GM19467 (cell line): Measurements from ENCODE around the gene TPSD1.
"Not testable (repeated sequence)": the region's sequence is repeated elsewhere in the genome, so short reads cannot be mapped to it uniquely, and the experiment has no call there.

Source experiments
- ATAC-seq: cut with Tn5 transposase; IDR thresholded peaks from one replicate; pipeline ENCODE4 v1.9.1; 2021; ENCODE audit warnings: mild to moderate bottlenecking, moderate library complexity; ENCODE audit not compliant: unreplicated experiment

Gene TPSD1

GRCh38 chr16:1240436-1240835 lies 15.4 kb upstream of the TPSD1 start, which contains the start of gene TPSAB1:
Gene TPSAB1, plus strand, starts transcription at chr16:1240705. Its CDS starts 234 bp downstream, at chr16:1240939.
- ATAC-seq: not testable (repeated sequence)

DNA sequence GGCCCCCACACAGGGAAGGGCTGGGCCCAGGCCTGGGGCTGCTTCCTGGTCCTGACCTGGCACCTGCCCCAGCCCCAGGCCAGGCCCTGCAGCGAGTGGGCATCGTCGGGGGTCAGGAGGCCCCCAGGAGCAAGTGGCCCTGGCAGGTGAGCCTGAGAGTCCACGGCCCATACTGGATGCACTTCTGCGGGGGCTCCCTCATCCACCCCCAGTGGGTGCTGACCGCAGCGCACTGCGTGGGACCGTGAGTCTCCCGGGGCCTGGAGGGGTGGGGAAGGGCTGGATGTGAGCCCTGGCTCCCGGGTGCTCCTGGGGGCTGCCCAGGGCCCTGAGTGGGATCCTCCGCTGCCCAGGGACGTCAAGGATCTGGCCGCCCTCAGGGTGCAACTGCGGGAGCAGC lies 14.8 kb upstream of the TPSD1 start:
- not testable (repeated sequence) for ATAC-seq

- ATAC-seq: not testable (repeated sequence)
Observed at GRCh38 chr16:1243363-1243762, 12.5 kb upstream of the TPSD1 start.

DNA sequence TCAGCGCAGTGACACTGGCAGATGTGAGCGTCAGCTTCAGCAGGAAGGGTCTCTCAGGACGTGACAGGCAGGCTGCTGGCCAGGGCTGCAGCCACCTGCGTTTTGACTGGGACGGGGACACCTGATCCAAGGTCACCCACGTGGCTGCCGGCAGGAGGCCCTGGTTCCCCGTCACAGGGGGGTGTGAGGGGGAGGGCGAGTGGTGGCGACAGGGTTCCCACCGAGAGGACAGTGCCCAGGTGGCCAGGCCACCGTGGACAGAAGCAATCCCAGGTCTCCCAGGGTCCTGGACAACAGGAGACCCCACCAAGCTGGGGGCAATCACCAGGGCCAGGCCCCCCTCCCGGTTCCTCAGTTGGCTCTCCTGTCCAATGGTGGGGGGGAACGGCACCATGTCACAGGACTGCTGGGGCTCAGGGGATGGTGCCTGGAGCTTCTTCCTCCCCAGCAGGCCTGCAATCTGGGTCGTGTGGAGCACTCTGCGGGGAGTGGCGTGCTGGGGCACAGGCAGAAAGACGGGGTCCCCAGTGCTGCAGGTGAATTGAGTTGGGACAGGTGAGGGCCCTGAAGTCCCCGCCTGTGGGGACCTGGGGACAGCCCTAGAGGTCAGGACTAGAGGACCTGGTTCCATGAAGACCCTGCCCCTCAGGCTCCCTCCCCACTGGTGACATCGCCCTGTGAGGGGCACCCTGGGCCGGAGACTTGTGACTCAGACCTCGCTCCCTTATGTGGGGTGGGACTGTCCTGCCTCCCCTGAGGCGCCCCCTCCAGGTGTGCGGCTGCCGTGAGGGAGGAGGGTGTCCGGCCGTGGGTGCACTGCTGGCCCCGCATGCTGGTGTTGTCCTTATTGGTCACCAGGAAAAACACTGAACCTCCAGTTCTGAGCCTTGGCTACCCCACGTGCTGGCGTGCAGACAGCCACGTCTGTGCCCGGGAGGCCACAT lies 11.7 kb upstream of the TPSD1 start:
- ATAC-seq: not testable (repeated sequence)

DNA sequence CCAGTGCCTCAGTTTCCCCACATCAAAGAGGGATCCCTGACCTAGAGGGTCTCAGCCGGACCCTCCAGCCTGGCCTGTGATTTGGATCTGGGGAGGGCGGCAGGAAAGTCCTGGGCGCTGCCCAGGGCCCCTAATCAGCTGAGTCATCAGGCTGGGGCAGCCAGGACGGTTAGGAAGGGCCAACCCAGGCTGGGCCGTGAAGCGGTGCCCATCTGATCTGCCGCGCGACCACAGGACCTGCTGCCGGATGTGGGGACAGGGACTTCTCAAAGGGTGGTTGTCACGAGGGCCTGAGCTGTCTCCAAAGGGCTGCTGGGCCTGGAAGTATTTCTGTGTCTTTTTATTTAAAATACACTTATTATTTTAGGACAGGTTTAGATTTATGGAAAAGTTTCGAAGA lies 11.0 kb upstream of the TPSD1 start:
- ATAC-seq: no peak

- ATAC-seq: no peak
Observed at GRCh38 chr16:1245452-1246020, 10.3 kb upstream of the TPSD1 start.

DNA sequence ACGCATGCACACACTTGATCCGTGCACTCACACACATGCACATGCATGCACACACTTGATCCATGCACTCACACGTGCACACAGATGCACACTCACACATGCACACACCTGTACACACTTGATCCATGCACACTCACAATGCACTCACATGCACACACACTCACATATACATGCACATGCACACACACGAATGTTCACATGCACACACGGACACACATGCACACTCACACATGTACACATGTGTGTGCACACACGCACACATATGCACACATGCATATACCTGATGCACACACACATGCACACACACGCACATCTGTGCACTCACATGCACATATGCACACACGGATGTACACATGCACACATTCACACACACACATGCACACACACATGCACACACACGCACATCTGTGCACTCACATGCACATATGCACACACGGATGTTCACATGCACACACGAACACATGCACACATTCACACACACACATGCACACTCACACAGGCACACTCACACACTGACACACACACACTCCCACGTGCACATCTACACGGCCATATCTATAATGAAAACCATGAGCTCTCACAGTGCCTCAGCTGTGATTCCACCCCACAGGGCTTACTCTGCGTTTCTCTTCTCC lies 7.8 kb upstream of the TPSD1 start:
- ATAC-seq: not testable (repeated sequence)

GRCh38 chr16:1249031-1249755 lies 6.7 kb upstream of the TPSD1 start:
- ATAC-seq: not testable (repeated sequence)

GRCh38 chr16:1253701-1254364 lies 2.0 kb upstream of the TPSD1 start:
- ATAC-seq: not testable (repeated sequence)

- not testable (repeated sequence) for ATAC-seq
Observed at GRCh38 chr16:1254821-1255220, 1.0 kb upstream of the TPSD1 start.

GRCh38 chr16:1256296-1256873 lies 516 bp downstream of the TPSD1 start:
- not testable (repeated sequence) for ATAC-seq

DNA sequence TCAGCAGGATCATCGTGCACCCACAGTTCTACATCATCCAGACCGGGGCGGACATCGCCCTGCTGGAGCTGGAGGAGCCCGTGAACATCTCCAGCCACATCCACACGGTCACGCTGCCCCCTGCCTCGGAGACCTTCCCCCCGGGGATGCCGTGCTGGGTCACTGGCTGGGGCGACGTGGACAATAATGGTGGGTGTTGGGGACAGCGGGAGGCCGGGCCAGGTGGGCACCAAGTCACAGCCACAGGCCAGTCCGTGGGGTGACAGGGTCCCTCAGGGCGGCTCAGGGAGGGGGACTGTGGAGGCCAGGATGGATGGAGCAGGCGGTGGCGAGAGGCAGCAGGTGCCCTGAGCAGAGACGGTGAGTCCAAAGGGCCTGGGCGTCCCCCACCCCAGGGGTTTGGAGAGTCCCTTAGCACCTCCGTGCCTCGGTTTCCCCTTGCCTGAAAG lies 1.0 kb downstream of the TPSD1 start:
- no peak for ATAC-seq

GRCh38 chr16:1257561-1258224 lies 1.8 kb downstream of the TPSD1 start:
- no peak for ATAC-seq

GRCh38 chr16:1258225-1258600 lies 2.3 kb downstream of the TPSD1 start:
- no peak for ATAC-seq

DNA sequence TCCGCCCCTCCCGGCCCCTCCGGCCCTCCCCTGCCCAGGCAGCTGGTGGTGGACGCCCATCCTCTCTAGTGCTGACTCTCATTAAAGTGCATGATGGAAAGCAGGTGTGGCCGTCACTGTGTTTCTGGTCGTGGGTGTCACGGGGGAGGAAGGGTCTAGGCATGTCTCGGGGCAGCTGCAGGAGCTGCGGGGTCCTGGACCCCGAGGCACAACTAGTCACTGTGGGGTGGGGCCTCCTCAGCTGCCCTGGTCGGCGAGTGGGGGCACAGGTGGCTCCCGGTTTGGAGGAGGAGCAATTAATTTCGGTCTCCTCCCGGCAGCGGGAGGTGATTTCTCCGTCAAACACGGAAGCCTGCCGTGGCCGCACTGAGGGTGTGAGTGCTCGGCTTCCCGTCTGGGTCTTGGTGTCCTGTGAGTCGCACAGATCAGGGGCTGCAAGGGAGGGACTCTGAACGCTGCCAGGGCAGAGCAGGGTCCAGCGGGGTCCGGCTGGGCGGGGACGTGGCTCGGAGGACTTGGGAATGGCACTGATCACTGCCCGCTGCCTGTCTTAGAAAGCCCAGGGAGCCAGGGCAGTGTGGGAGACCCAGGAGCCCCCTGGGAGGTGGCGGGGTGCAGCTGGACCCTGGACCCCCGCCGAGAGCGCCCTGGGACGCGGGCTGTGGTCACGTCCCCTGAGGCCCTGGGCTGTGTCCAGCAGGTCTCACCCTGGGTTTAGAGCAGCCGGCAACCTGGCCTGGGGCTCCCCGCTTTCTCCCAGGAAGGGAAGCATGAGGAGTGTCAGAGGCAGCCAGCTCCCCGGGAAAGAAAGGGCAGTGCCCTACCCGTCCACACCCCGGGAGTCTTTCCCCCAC lies 3.3 kb downstream of the TPSD1 start:
- ATAC-seq: no peak

GRCh38 chr16:1259760-1260068 lies 3.8 kb downstream of the TPSD1 start:
- ATAC-seq: no peak

DNA sequence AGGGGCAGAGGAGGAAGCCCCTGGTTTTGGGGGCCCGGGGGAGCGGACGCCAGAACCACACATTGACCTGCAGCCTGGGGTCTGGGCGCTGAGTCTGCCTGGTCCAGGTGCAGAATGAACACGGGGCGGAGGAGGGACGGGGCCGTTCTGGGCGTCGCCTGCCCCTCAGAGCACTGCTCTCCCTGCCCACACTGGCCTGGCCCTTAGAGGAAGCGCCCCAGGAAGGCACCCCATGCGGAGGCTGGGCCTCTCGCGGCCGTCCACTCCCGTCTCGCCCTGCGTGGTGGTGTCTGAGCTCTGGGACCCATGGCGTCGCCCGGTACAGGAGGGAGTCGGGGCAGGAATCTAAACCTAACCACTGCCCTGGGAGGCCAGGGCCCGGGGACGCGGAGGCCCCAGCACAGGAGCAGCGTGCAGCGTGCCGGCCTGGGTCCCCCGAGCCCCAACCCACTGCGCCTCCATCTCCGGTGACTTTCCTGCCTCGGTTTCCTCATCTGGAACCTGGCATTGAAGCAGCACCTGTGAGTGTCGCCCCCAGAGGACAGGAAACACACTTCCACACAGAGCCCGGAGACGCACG lies 4.3 kb downstream of the TPSD1 start:
- no peak for ATAC-seq

DNA sequence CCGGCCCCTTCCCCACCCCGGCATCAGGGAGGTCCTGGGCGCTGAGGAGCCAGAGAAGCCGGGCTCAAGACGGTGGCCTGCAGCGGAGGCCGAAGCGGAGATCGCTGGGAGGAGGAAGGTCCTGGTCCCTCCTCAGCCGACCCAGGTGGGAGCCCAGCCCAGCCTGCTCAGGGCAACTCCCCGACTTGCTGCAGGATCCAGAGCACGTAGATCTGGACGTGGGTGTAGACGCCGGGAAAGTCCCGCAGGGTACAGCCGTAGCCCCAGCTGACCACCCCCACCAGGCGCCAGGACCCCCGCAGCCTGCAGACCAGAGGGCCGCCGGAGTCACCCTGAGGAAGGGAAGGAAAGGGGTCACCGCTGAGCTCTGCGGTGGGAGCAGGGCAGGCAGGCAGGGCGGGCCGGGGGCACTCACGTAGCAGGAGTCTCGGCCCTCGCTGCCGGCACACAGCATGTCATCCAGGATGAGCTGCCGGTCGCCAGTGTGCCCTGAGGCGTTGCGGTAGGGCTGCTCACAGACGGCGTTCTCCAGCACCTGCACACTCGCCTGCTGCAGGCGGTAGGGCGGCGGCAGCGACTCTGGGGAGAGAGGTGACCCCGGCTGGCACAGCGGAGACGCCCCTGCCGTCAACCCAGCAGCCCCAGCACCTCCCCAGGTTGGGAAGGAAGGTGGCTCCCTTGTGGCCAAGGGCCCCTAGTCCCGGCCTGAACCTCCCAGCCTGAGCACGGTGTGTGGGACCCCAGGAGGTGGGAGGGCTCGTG lies 5.4 kb downstream of the TPSD1 start:
- ATAC-seq: no peak
